HEK293T (cell line): ENCODE results near the gene CHMP2A.
A peak's percentile ranks its signal among the peaks of the same experiment; 100 is the strongest.

Experiments
- CTCF ChIA-PET: fragments of 350-600 bp; formaldehyde crosslinking; extraction: SDS; loops from one replicate; lab custom pipeline; 2021; ENCODE audit warnings: antibody characterized with exemption, inconsistent platforms; lab: Yijun Ruan, JAX
- POLR2A ChIA-PET: fragments of 350-600 bp; formaldehyde crosslinking; extraction: SDS; loops from one replicate; lab custom pipeline; 2020; ENCODE audit warnings: antibody characterized with exemption, inconsistent platforms; lab: Yijun Ruan, JAX
- DNase-seq: peaks from one replicate; pipeline ENCODE4 v3.0.0; 2012; ENCODE audit warnings: mixed read lengths; ENCODE audit errors: extremely low spot score
- ARNT ChIP-seq: fragments of 450-650 bp; IDR thresholded peaks from 2 replicates; pipeline ENCODE4 v1.6.1; 2017; ENCODE audit warnings: mild to moderate bottlenecking
- BHLHE40 ChIP-seq: fragments of 450-650 bp; IDR thresholded peaks from 2 replicates; pipeline ENCODE4 v1.6.1; 2016; ENCODE audit warnings: mild to moderate bottlenecking, moderate library complexity, borderline replicate concordance
- CTBP1 ChIP-seq: fragments of 450-650 bp; IDR thresholded peaks from 2 replicates; pipeline ENCODE4 v1.6.1; 2016; ENCODE audit warnings: borderline replicate concordance
- ELF4 ChIP-seq: fragments of 450-650 bp; IDR thresholded peaks from 2 replicates; pipeline ENCODE4 v1.6.1; 2017; ENCODE audit warnings: antibody characterized with exemption
- FOXA1 ChIP-seq: fragments of 450-650 bp; IDR thresholded peaks from 2 replicates; pipeline ENCODE4 v1.6.1; 2016; ENCODE audit warnings: mild to moderate bottlenecking
- FOXK2 ChIP-seq: fragments of 450-650 bp; IDR thresholded peaks from 2 replicates; pipeline ENCODE4 v1.6.1; 2016; ENCODE audit warnings: mild to moderate bottlenecking
- FOXM1 ChIP-seq: fragments of 450-650 bp; IDR thresholded peaks from 2 replicates; pipeline ENCODE4 v1.6.1; 2017; ENCODE audit warnings: mild to moderate bottlenecking, borderline replicate concordance
- HDGF ChIP-seq: fragments of 450-650 bp; IDR thresholded peaks from 2 replicates; pipeline ENCODE4 v1.6.1; 2017; ENCODE audit warnings: antibody characterized with exemption, borderline replicate concordance
- L3MBTL2 ChIP-seq: fragments of 450-650 bp; conservative IDR thresholded peaks from 2 replicates; pipeline ENCODE4 v1.6.1; 2016; ENCODE audit warnings: mild to moderate bottlenecking
- LEF1 ChIP-seq: fragments of 450-650 bp; IDR thresholded peaks from 2 replicates; pipeline ENCODE4 v1.6.1; 2017; ENCODE audit warnings: mild to moderate bottlenecking, borderline replicate concordance
- NFRKB ChIP-seq: fragments of 450-650 bp; IDR thresholded peaks from 2 replicates; pipeline ENCODE4 v1.6.1; 2016; ENCODE audit warnings: mild to moderate bottlenecking, moderate library complexity
- PKNOX1 ChIP-seq: fragments of 450-650 bp; IDR thresholded peaks from 2 replicates; pipeline ENCODE4 v1.6.1; 2016
- SP1 ChIP-seq: fragments of 450-650 bp; IDR thresholded peaks from 2 replicates; pipeline ENCODE4 v1.6.1; 2017
- SUZ12 ChIP-seq: fragments of 450-650 bp; IDR thresholded peaks from 2 replicates; pipeline ENCODE4 v1.6.1; 2016; ENCODE audit warnings: mild to moderate bottlenecking
- TARDBP ChIP-seq: fragments of 450-650 bp; IDR thresholded peaks from 2 replicates; pipeline ENCODE4 v1.6.1; 2016
- ZNF384 ChIP-seq: fragments of 450-650 bp; IDR thresholded peaks from 2 replicates; pipeline ENCODE4 v1.6.1; 2016

The CHMP2A gene

GRCh38 chr19:58554494-58555368 is at the start of gene CHMP2A:
Gene CHMP2A, minus strand, starts transcription at chr19:58555105. Its CDS starts 893 bp downstream, at chr19:58554212.
- peak; percentile 89 for DNase-seq
- CTCF ChIA-PET: interaction anchor here (0.7 to 1.2 kb wide), 3 partner anchors 25 to 35 kb away, joined by 3 to 4 read pairs (median 4); partner anchors contain the start of gene ZBTB45
- POLR2A ChIA-PET: interaction anchor here (1.2 to 3.8 kb wide), 9 partner anchors 10 to 192 kb away, joined by 3 to 66 read pairs (median 8); partner anchors contain the start of genes MZF1, TRIM28, ZBTB45 and ZNF497
- TF ChIP-seq PKNOX1 (peak; percentile 47), ELF4 (peak; percentile 82), L3MBTL2 (peak; percentile 65), FOXM1 (no peak)

- CTCF ChIA-PET: no interaction called here
- no peak for DNase-seq
- POLR2A ChIA-PET: no interaction called here
- TF ChIP-seq CTBP1 (no peak), SUZ12 (no peak), FOXM1 (no peak), ELF4 (no peak)
Observed at GRCh38 chr19:58586133-58586765, 31.3 kb upstream of the CHMP2A start.

GRCh38 chr19:58585442-58586132 is 30.7 kb upstream of the CHMP2A start:
- DNase-seq: no peak
- TF ChIP-seq BHLHE40: no peak
- TF ChIP-seq CTBP1: no peak
- TF ChIP-seq SP1: no peak
- no peak for TF ChIP-seq PKNOX1
- TF ChIP-seq ZNF384: no peak
- no peak for TF ChIP-seq FOXM1
- no peak for TF ChIP-seq L3MBTL2
- TF ChIP-seq SUZ12: no peak
- TF ChIP-seq LEF1: no peak
- TF ChIP-seq TARDBP: no peak
- no peak for TF ChIP-seq HDGF
- TF ChIP-seq FOXA1: no peak
- TF ChIP-seq FOXK2: no peak
- TF ChIP-seq ARNT: no peak
- TF ChIP-seq NFRKB: no peak
- no peak for TF ChIP-seq ELF4
- POLR2A ChIA-PET: no interaction called here
- CTCF ChIA-PET: no interaction called here

- TF ChIP-seq FOXA1 (no peak), ARNT (no peak), ELF4 (no peak), SP1 (no peak), L3MBTL2 (no peak), ZNF384 (no peak), BHLHE40 (no peak), HDGF (no peak), SUZ12 (no peak), NFRKB (no peak), TARDBP (no peak), LEF1 (no peak), PKNOX1 (no peak), CTBP1 (no peak), FOXM1 (no peak), FOXK2 (no peak)
- ChIA-PET POLR2A (interaction anchor here (1.0 kb wide), 1 partner anchor 65 kb away, joined by 4 read pairs; the partner anchor contains the start of gene ZBTB45), CTCF (no interaction called here)
- DNase-seq: no peak
Observed at GRCh38 chr19:58584498-58585441, 29.9 kb upstream of the CHMP2A start.

- no peak for TF ChIP-seq SP1
- CTCF ChIA-PET: interaction anchor here (0.6 kb wide), 1 partner anchor 28 kb away, joined by 3 read pairs; the partner anchor contains the start of gene CHMP2A
- POLR2A ChIA-PET: no interaction called here
- DNase-seq: no peak
Observed at GRCh38 chr19:58582985-58583384, 28.1 kb upstream of the CHMP2A start.
